ENCODE results near the gene FAM174C. TPM values are rescaled to one million over a fixed set of nuclear protein-coding genes. Genes with fewer than 3 reads are reported as not detected.

FAM174C gene
- total and polyA plus RNA-seq, 10 of the 15 experiments (the other 5 are each of a cell fraction or from before 2014, with no cell fraction given), result 0.89 to 94.6 (median 43.6) TPM

GRCh38 chr19:1286487-1287353, 11.4 kb downstream of the FAM174C start (continued):
- TF ChIP-seq, protein P1, sequence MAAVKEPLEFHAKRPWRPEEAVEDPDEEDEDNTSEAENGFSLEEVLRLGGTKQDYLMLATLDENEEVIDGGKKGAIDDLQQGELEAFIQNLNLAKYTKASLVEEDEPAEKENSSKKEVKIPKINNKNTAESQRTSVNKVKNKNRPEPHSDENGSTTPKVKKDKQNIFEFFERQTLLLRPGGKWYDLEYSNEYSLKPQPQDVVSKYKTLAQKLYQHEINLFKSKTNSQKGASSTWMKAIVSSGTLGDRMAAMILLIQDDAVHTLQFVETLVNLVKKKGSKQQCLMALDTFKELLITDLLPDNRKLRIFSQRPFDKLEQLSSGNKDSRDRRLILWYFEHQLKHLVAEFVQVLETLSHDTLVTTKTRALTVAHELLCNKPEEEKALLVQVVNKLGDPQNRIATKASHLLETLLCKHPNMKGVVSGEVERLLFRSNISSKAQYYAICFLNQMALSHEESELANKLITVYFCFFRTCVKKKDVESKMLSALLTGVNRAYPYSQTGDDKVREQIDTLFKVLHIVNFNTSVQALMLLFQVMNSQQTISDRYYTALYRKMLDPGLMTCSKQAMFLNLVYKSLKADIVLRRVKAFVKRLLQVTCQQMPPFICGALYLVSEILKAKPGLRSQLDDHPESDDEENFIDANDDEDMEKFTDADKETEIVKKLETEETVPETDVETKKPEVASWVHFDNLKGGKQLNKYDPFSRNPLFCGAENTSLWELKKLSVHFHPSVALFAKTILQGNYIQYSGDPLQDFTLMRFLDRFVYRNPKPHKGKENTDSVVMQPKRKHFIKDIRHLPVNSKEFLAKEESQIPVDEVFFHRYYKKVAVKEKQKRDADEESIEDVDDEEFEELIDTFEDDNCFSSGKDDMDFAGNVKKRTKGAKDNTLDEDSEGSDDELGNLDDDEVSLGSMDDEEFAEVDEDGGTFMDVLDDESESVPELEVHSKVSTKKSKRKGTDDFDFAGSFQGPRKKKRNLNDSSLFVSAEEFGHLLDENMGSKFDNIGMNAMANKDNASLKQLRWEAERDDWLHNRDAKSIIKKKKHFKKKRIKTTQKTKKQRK (IDR thresholded peaks at IDR 0.05; ENCODE audit: low read depth, low read length), result no peak
- TF ChIP-seq, protein P2, sequence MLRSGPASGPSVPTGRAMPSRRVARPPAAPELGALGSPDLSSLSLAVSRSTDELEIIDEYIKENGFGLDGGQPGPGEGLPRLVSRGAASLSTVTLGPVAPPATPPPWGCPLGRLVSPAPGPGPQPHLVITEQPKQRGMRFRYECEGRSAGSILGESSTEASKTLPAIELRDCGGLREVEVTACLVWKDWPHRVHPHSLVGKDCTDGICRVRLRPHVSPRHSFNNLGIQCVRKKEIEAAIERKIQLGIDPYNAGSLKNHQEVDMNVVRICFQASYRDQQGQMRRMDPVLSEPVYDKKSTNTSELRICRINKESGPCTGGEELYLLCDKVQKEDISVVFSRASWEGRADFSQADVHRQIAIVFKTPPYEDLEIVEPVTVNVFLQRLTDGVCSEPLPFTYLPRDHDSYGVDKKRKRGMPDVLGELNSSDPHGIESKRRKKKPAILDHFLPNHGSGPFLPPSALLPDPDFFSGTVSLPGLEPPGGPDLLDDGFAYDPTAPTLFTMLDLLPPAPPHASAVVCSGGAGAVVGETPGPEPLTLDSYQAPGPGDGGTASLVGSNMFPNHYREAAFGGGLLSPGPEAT (IDR thresholded peaks at IDR 0.05; ENCODE audit: low read depth), result no peak

- Histone ChIP-seq H3K36me3 (ENCODE audit: control insufficient read depth in 2 of 2, insufficient read depth in 2 of 2, low read length in 1 of 2) (no peaks in the 10 kb centered on the region), H3K9me3 (replicated peaks; ENCODE audit: control insufficient read depth, insufficient read depth, low read length) (no peaks in the 10 kb centered on the region), H3K4me3 (no peak overlapping the region), H3K27me3 (replicated peaks in 1 of 2; ENCODE audit: control insufficient read depth in 2 of 2, insufficient read depth in 2 of 2, low read length in 1 of 2) (peaks cover 7 to 8% of the 10 kb centered on the region in 2 experiments; a peak in 3 of 4 replicates), H3K4me1 (ENCODE audit: control insufficient read depth, insufficient read depth, low read length) (peaks cover 16% of the 10 kb centered on the region), H4K20me1 (ENCODE audit: control insufficient read depth, insufficient read depth) (no peaks in the 10 kb centered on the region), H3K4me2 (ENCODE audit: control insufficient read depth, insufficient read depth) (no peak overlapping the region), H2AFZ (ENCODE audit: control insufficient read depth, low read depth, low read length) (no peak overlapping the region), H3K79me2 (ENCODE audit: control insufficient read depth, insufficient read depth, low read length) (no peaks in the 10 kb centered on the region), H3K9ac (ENCODE audit: control insufficient read depth, insufficient read depth, low read length) (no peak overlapping the region), H3K27ac (ENCODE audit: control insufficient read depth, insufficient read depth) (no peak overlapping the region)
- POLR2A ChIA-PET, result no interaction called here
- intact Hi-C loops (cut with micrococcal nuclease; ENCODE audit: unreplicated experiment), result no loop called here
- SMC1A ChIA-PET (ENCODE audit: uncharacterized antibody, unreplicated experiment), result no interaction called here
- 28% methylated on average over 45 of the region's 55 CpGs for WGBS (ENCODE audit: insufficient coverage, insufficient replicate concordance, low lambda C conversion rate, missing lambda C conversion rate)
- in situ Hi-C loops (cut with MboI), result no loop called here
- TF ChIP-seq YY1 (IDR thresholded peaks at IDR 0.05; ENCODE audit: low read depth, low read length), result no peak
- no peak for TF ChIP-seq JUNB (IDR thresholded peaks at IDR 0.05)
- TF ChIP-seq BMI1 (IDR thresholded peaks at IDR 0.05; ENCODE audit: borderline replicate concordance), result no peak
- TF ChIP-seq NFIC (IDR thresholded peaks at IDR 0.05; ENCODE audit: low read depth, low read length), result no peak
- no peak for TF ChIP-seq IRF3 (IDR thresholded peaks at IDR 0.05)
- no peak for TF ChIP-seq ZZZ3 (IDR thresholded peaks at IDR 0.05; ENCODE audit: control insufficient read depth, insufficient read length, low read depth)
- TF ChIP-seq BRCA1 (IDR thresholded peaks at IDR 0.05; ENCODE audit: low read depth, low read length), result no peak
- DNase-seq (ENCODE audit: low read depth, low spot score) (no peak), ATAC-seq (no peak), FAIRE-seq (no peak)
- no TSS peak for BruUV-seq (replicated peaks)
- RAD21 ChIA-PET (ENCODE audit: unreplicated experiment), result no interaction called here
- CTCF ChIA-PET, result no interaction called here
These were observed 12.3 kb downstream of the FAM174C start for GRCh38 chr19:1287354-1288225.

All from GM12878 (cell line).